Stimulated activated CD4-positive, alpha-beta T cell treated with anti-CD3 and anti-CD28 coated beads, Interleukin-15, amount 100 ng/mL, for 1 hour (primary cell): Measurements from ENCODE around the gene LPCAT1.
"Not testable (repeated sequence)": the region's sequence is repeated elsewhere in the genome, so short reads cannot be mapped to it uniquely, and the experiment has no call there.

Experiments used
- DNase-seq, 2 donors: peaks; one replicate each; pipeline ENCODE4 v3.0.0-alpha.2; 2020; ENCODE audit warnings: low read depth in 1 of 2, low spot score in 1 of 2

The LPCAT1 gene

DNA sequence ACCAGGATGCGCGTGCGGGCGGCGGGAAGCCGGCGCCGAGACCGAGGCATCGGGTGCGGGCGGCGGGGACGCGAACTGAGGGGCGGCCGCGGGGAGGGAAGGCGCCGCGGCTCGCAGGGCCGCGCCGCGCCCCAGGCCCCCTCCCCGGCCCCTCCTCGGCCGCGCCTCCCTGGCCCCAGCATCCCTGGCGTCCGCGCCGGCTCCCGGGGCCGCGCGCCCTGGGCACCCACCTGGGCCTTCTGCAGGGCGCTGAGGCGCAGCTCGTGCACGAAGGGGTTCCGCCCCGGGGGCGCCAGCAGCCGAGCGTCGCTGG lies 324 bp downstream of the LPCAT1 start:
- no peak for DNase-seq

DNA sequence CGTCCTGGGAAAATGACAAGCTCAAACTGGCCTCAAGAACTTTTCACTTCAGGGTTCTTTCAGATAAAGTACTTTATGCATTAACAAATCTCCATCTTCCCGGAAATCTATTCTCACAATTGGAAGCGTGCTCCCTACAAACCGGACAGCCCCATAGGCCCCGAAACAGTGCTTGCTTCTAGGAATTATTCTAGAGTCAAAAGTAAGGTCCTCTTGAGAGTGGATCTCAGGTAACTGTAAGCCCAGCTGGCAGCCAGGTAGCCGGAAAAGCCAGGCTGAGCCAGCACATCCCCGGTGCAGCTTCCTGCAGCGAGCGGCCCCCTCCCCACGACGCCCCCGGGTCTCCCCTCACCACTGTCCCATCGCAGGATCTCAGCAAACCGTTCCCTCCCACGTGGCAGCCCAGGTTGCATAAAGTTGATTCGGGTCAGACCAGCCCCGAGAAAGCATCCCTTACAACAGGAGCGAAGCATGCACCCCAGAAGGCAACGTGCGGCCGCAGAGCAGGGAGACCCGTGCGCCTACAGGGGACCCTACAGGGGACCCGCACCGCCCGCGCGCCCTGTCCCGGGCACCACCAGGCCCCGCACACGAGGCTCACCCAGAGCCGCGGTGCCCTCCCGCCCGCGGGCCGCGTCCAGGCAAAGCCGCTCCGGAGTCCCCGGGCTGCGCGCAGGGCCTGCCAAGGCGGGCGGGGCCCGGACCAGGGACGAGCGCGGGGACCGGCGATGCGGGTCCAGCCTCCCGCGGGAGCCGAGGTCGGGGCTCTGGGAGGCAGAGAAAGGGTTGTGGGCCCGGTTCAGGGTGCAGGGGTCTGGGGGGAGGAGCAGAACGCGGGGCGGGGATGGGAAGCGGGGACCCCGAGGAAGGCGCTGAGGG lies 920 bp downstream of the LPCAT1 start:
- DNase-seq, result no peak

DNA sequence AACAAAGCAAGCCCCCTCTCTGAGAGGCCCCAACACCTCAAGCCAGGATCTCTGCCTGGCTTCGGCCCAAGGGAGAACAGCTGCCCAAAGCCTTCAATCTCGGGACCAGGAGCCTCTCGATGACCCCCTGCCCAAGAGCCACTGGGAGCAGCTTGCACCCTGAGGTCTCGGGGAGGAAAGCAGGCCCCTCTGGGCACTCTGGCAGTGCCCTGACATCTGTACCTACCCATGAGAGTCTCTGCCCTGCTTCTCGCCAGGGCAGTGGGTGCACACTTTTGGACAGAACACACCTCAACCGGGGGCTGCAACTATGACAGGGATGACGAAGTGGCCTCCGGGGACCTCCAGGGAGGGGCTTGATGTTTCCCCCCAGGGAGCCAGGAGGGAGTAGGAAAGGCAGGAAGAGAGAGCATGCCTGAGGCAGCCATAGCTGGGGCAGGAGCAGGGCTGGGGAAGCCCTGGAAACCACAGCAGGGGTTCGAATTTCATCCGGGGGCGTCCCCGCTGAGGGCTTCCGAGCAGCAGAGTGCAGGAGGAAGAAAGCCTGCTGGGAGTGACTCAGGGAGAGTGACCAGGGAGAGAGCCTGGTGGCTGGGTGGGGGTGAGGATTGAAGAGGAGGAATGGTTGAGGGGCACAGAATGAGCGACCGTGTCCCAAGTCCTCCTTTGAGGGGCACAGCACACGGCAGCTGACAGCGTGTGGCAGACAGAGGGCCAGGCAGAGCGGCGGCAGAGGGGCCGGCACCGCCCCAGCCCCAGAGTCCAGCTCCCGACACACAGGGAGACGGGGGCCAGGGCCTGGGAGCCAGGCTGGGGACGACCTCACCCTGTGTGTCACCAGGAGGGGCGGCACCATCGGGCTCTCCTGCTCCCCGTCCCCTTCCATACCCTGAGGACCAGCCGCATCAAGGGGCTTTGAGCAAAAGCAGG lies 1.8 kb downstream of the LPCAT1 start:
- DNase-seq, result peak in 1 of 2 donors; percentile 1

DNA sequence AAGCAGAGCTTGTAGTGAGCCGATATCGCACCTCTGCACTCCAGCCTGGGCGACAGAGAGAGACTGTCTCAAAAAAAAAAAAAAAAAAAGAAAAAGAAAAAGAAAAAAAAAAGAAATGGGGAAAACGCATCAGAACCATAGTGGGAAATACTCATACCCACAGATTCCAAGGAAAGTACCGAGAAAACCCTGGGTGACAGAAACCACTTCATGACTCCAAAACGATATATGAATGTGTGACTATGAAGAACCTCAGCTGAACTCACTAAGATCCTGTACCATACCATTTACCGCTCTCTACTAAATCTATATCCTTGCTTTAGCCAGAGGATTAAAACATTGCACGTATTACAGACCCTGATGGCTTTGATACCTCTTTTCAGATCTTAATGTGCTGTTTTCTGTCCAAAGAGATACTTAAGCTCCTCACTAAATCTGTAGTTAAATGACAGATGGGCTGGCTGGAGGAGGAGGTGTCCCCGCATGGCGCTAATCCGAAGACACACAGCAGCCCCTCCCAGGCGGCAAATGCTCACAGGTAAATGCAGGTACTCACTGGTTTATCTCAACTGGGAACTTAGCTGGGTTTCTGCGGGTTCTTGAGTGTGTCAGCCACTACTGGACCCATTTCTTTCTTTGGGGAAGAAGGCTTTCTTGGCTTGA lies 2.8 kb downstream of the LPCAT1 start:
- DNase-seq, result no peak

DNA sequence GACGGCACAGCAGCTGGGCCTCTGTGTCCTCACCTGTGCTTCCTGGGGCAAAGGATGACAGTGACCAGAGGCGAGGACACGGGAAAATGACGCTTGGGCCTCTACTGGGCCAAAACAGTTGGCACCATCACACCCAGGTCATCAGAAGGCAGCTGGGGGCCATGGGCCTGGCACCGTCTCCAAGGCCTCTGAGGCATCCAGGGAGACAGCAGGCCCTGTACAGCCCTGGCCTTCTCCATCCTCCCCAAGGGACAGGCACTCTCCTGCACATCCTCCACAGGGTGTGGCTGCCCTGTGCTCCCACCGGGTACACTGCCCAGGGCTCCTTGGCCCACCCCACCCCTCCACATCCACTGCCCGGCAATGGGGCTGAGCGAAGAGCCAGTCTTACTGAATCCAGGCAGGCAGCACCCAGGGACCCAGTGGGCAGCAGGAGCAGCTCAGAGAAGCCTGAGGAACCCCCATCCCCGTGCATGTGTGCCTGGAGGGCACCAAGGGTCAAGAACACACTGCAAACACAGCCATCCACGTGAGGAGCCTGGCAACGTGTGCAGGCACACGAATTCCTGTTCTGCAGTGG lies 4.0 kb downstream of the LPCAT1 start:
- DNase-seq, result no peak

DNA sequence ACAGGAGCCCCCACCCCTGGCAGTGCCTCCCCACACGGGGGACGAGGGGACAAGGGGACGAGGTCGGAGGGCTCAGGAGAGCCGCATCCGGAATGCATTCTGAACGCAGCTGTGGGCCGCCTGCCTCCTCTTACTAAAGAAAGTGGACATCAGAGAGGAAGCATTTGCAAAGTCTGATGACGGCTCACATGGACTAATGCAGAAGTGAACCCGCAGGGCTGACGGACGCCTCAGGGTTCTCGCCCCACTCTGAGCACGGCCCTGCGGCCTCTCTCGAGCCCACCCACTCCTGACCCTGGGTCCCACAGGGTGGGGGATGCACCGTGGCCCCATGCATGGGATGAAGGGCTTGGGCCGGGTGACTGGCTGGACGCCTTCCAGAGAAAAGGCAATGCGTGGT lies 5.9 kb downstream of the LPCAT1 start:
- DNase-seq, result peak in 1 of 2 donors; percentile 1

DNA sequence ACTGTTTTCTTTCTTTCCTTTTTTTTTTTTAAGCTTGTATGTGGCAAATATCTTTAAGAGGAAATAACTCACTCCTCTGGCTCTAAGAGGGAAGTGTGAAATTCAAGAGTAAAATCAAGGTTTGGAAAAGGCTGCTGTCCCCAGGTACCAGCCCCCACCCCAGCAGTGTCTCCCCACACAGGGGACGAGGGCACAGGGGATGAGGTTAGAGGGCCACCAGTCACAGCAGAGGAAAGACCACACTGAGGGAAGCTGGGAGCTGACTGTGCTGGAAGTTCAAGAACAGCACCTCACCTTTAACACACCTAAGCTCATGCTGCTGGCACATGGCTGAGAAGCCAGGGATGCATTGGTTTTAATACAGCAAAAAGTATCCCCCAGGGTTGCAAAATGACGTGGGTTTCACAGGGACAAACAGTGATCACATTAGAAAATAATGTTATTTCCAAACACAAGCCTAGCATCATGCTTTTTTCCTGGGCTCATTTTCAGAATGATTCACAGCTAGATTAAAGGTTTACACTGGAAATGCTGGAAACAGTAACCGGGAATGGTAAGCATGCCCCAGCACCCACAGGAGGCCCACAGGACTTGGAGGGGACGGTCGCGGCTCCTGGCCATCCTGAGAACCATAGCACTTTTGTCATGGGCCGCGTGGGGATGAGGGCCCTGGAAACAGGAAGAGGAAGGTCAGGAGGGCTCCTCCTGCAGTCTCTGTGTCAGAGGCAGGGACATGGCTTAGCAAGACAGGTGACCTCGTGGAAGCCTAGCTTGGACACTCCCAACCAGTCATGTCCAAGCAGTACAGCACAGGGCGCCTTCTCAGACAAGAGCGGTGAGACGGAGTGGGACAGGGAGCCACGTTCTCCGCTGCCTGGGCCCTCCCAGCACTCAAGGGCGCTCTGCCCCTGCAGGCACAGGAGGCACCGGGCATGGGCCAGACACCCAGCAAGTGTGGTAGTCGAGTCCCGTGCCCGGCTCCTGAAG lies 6.9 kb downstream of the LPCAT1 start:
- DNase-seq, result peak in 1 of 2 donors; percentile 0

DNA sequence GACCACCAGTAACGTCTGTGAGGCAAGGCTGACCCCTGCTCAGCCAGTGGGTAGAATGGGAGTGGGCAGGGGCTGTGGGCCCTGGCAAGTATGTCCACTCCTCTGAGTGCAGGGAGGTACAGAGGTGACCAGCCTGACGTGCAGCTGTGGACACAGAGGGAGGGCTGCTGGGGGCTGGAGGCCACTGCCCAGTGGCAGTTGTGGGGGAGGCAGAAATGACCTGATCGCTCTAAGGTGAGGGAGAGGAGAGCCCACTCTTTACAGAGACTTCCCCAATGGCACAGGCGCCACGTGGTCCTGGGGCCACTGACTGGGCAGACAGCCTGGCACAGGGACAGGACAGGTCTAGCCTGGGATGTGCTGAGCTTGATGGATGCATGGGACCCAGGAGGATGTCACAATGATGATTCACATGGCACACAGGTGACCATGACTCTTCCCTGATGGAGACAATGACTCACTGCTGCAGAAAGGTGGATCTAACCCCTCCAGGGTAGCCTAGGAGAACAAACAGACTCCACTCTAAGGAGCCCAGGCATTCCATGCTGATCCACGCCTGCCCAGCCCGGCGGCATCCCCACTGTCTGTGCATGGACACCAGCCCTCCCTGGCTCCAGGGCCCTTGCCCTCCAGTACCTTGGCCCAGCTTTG lies 7.7 kb downstream of the LPCAT1 start:
- DNase-seq, result peak in 1 of 2 donors; percentile 0

DNA sequence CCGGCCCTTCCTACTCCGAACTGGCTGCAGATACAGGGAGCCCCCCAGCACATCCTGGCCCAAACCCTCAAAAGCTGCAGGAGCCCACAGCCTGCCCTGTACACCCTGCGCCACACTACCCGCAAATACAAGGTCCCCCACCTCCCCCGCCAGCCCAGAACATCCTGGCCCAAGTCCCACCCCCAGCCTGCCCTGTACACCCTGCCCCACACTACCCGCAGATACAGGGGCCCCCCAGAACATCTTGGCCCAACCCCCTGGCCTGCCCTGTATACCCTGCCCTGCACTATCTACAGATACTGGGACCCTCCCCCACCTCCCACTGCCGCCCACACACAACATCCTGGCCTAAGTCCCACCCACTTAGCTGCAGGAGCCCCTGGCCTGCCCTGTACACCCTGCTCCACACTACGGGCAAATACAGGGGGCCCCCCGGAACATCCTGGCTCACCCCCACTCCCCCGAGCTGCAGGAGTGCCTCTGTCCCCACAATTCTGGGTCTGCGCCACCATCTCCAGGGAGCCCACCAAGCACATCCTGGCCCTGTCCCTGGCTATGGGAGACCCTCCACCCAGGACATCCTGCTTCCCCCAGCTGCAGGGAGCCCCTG lies 8.3 kb downstream of the LPCAT1 start:
- DNase-seq, result peak in 1 of 2 donors; percentile 1

DNA sequence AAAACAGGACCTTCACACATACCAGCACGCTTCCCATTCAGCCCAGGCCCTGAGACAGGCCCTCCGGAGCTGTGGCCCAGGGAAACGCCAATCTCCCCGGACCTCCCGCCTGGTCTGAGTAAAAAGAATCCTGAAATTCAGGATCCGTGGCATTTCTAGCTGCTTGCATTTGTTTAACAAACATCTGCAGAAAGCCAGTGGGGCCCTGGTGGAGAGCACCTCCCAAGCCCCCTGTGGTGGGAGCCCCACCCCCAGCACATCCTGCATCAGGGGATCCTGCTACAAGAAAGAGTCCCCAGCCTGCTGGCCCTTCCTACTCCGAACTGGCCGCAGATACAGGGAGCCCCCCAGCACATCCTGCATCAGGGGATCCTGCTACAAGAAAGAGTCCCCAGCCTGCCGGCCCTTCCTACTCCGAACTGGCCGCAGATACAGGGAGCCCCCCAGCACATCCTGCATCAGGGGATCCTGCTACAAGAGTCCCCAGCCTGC lies 8.9 kb downstream of the LPCAT1 start:
- not testable (repeated sequence) for DNase-seq

DNA sequence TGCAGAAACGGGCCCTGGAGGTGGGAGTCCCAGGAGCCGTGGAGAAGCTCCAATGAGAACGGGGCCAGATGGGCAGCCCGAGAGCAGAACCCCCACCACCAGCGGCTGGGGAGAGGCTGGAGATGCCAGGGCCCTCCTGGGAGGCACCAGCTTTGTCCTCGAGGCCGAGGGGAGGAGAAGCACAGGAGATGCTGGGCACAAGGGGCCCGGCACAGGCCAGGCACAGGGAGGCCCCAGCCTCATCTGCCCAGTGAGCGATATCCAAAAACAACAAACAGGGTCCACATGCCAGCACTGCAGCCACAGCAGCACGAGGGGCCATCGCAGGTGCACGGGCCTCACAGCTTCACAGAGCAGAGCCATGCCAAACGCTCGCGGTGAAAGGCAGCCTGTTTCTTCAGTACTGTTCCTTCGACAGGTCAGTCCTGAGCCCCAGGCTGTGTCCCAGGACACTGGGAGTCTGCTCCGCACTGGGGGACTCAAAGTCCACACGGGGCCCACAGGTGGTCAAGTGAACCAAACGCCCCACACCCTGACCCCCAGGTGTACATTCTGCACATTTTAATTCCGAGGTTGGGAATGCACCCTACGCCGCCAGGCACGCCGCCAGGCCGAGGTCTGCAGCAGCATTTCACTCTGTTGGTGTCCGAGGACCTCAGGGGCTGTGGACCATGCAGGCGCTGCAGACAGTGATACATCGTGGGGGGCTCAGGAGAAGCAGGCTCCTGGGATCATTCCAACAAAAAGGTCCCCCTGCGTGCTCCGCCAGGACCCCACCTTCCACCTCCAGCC lies 9.5 kb downstream of the LPCAT1 start:
- DNase-seq, result no peak

DNA sequence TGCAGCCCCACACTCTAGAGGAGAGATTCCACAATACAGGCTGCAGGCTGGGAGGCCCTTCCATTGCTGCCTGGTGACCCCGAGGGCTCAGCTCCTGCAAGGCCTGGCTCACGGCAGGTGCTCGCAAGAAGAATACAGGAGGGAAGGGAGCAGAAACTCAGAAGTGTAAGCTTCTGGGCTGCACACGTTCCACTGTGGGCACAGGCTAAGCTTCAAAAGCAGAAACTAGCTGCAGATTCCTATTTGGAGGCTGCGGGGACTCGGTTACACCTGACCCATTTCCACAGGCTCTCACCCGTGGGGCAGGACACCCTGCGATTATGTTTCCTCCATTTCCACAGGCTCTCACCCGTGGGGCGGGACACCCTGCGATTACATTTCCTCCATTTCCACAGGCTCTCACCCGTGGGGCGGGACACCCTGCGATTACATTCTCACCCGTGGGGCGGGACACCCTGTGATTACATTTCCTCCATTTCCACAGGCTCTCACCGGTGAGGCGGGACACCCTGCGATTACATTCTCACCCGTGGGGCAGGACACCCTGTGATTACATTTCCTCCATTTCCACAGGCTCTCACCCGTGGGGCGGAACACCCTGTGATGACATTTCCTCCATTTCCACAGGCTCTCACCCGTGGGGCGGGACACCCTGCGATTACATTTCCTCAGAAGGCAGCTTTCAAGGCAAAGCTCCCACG lies 10.3 kb downstream of the LPCAT1 start:
- DNase-seq, result no peak

DNA sequence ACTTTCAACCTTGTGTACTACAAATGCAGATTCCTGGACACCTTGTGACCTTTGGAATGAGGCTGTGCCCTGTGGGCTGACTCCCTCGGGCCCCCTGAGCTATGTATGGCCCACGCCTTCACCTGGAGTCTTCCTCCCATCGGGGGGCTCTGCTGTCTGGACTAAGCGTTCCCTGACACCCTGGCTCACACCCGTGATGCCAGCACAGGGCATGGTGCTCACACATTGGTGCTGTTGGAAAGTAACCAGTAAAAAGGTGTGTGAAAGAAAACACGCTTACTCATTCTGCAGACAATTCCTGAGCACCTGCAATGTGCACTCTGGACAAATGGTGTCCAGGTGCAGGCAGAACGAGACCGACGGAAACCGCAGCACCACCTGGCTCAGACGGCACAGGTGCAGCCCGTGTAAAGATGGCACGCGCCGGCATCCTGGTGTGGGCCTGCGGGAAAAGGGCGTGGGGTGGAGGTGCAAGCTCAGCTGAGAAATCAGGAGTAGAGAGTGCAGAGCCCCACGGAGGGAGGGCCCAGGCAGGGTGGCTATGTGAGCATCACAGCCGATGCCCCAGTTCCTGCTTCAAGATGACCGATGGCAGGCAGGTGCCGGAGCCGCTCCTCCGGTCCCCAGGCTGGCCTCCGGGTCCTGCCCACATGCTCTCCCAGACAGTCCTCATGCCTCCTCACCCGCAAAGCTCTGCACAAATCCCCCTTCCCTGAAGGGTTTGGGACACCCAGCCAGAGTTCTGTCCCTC lies 11.0 kb downstream of the LPCAT1 start:
- DNase-seq, result peak in 1 of 2 donors; percentile 0

DNA sequence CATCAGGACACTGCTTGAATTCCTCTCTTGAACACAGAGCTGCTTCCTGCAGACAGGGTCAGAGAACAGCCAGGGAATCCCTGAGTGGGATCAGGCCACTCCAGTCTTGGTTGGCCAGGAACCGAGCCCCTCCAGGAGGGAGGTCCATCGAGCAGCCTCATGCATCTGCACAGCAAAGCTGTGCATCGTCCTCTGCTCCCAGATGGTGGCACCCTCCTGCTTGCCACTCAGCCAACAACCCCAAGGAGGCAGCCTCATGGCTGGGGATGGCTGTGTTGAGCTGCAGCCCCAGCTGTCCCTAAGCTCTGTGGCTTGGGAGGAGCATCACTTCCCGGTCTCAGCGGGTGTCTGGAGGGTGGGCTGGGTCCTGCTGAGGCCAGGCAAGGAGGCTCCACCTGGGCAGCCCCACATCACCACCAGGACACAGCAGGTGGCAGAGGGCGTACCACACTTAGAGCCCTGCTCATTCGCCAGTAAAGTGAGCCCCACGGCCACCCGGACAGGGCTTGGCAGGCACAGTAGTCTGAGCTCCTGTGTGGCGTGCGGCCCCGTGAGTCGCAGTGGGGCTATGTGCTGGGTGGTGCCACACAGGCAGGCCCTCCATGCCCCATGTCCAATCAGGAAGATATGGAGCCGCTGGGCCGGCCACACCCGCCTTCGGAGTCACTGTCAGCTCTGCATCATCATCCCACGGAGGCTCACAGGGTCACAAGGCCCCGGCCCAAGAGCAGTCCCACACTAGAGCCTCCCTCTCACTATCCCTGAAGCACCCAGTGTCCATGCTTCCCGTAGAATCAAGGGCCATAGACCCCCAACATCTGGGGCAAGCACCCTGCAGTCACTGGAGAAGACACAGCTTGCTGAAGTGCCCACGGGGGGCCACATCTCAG lies 11.9 kb downstream of the LPCAT1 start:
- peak in 1 of 2 donors; percentile 1 for DNase-seq

DNA sequence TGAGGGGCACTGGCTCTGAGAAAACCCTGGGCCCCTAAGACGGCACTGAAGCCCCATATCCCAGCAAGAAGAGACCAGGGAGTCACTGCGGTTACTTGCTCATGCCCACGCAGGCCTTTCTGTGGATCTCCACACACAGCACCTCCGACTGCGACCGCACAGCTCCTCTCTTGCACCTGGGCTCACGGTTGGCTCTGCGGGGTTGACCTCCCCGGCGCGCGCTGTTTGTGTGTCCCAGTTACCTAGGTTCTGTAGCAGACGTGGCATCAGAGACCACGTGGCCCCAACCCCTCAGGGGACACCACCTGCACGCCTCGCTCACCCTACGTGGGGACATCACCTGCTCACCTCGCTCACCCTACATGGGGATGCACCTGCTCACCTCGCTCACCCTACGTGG lies 12.7 kb downstream of the LPCAT1 start:
- DNase-seq, result no peak

DNA sequence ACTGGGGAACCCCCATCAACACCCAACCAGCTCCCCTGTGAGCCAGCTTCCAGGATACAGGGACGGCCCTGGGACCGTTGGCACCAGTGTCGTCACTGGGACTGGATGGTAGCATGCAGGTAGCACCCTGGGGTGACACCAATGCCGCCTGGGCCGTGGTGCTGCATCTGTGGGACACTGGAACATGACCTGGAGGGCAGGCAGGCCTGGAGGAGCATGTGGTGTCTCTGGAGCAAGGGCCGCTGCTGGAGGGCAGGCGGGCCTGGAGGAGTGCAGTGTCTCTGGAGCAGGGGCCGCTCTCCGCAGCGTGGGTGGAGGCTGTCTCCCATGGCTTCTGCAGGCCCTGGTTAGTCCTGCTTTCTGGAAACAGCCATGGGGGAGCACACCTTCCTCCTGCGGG lies 13.1 kb downstream of the LPCAT1 start:
- no peak for DNase-seq
